Islet precursor cell (in vitro differentiated cells): ENCODE results near the gene ZFYVE28.

Experiments used
- DNase-seq: peaks from one replicate; pipeline ENCODE4 v3.0.0-alpha.2; 2018

The ZFYVE28 gene

GRCh38 chr4:2302387-2303119, 115.9 kb downstream of the ZFYVE28 start:
- DNase-seq = no peak

DNA sequence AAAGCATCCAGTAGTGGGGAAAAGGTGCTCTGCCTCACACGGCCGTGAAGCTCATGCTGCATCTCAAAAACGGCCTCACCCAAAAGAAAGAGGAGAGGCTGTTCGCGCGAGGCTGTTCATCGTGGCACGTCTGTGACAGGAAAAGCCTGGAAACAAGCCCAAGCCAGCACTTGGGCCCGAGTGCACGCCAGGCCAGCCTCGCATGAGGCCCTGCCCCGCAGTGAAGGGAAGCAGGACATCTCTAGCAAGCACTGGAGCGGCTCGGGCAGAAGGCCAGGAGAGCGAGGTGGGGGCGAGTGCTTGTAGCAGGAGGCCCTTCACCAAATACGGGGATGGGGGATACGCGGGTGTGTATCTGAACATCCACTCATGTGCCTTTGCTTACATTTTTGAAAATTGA, 116.6 kb downstream of the ZFYVE28 start:
- DNase-seq = no peak

DNA sequence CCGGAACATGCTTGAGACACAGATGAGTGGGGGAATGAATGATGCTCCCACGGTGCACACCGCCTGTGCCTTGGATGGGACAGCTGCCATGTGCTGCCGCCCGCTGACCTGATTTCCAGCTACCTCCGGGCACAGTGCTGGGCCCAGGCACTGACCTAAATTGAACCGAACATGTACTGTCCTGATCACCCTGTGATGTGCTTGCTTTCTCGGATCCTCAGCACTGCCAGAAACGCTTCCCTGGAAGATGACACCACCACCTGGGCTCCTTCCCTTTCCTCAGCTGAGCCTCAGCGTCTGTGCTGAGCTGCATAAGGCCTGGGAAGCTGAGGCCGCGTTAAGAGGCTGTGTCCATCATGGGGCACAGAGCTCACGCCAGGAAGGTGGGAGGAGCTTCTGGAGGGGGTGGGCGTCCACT, 117.2 kb downstream of the ZFYVE28 start:
- no peak for DNase-seq

- no peak for DNase-seq
Observed at GRCh38 chr4:2300431-2301224, 117.8 kb downstream of the ZFYVE28 start.

DNA sequence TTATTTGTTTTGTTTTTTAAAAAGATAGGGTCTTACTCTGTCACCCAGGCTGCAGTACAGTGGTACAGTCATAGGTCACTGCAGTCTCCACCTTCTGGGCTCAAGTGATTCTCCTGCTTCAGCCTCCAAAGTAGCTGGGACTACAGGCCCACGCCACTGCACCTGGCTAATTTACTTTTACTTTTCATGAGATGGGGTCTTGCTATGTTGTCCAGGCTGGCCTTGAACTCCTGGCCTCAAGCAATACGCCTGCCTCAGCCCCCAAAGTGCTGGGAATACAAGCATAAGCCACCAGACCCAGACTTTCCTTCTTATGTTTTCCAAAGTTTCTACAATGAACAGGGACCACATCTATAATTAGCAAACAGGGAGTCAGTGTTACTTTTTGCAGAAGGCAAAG, 118.7 kb downstream of the ZFYVE28 start:
- DNase-seq = no peak

DNA sequence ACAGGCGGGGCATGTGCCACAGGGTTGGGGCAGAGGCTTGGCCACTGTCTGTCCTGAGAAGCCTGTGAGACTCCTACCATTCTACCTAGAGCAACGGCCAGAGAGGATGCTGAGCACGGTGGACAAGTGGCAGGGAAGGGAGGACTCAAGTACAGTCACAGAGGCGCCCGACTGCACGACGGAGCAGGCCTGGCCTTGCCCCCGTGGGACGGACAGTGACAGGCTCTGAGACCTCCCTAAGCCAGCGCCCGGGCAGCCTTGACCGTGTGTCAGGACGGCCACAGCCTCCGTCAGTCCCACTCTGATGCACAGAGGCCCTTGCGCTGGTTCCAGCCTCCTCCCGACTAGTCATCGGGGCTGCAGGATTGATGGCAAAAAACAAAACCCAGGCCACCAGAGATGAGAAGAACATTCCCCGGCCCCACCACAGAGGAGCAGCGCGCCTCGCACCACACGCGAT, 119.9 kb downstream of the ZFYVE28 start:
- DNase-seq = no peak

GRCh38 chr4:2297606-2298531, 120.6 kb downstream of the ZFYVE28 start:
- no peak for DNase-seq

- no peak for DNase-seq
Observed at GRCh38 chr4:2296631-2297601, 121.5 kb downstream of the ZFYVE28 start.

GRCh38 chr4:2295900-2296442, 122.5 kb downstream of the ZFYVE28 start:
- no peak for DNase-seq

DNA sequence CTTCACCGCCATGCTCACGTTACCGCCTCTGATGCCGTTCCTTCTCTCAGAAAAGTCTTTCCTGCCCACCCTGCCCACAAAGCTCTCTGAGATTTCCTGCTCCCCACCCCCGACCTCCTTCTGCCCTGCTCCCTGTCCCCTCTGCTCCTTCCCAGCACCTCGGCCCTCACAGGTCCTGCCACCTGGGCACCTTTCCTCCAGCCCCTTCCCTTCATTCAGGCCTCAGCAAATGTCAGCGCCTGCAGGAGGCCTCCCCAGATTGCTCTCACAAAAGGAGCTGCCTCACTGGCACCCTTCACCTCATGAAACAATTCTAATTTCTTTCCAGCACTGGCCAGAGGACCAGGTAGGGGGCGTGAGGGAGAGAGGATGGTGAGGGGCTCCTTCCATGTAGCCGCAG, 122.9 kb downstream of the ZFYVE28 start:
- no peak for DNase-seq

DNA sequence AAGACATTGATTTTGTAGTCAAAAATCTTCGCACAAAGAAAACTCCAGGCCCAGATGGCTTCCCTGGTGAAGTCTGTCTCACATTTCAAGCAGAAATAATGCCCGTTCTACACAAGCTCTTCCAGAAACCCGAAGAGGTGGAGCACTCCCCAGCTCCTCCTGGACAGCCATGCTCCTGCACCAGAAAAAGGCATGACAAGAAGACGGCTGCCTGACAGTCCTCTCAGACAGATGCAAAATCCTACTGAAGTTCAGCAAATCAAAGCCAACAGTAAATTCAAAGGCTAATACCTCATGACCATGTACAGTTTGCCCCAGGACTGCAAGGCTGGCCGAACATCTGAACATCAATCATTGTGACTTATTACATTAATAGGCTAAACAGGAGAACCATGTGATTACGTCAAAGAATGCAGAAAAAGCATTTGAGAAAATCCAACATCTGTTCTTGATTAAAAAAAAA, 125.8 kb downstream of the ZFYVE28 start:
- DNase-seq = no peak

DNA sequence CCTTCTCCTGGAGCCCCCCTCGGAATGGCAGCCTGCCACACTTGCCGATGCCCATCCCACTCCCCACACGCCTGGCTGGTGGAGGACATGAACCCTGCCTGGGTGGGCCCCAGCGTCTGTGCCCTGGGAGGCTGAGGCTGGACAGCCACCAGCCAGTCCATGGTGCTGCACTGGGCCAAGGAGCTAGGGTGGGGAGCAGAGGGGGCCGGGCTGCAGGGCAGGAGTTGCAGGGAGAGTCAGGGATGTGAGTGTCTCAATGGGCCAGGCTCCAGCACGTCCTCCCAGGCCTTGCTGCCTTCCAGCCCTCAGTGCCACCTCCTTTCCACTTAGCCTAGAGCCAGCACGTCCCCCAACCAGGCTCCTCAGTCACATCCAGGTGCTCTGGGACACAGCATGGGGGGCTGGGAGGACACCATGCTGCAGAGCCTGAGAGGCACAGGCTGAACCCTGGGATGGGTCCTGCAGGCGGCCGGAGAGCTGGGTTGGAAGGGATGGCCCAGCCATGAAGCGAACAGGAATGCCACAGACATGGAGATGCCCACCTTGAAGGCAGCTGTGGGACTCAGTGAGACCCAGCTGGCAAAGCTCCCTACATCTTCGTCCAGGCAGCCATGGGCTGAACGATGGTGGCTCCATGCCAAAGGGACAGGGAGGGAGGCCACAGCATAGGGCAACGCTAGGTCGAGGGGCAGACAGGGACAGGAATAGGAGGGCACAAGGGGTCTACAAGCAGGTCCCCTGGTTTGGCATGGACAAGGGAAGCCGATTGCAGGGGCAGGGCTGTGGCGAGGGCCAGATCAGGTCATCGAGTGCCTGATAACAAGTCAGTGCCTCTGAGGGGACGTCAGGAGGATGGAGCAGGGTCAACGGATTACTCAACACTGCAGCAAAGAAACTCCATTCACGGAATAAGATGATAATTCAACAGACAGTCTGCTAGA, 126.5 kb downstream of the ZFYVE28 start:
- DNase-seq = no peak

DNA sequence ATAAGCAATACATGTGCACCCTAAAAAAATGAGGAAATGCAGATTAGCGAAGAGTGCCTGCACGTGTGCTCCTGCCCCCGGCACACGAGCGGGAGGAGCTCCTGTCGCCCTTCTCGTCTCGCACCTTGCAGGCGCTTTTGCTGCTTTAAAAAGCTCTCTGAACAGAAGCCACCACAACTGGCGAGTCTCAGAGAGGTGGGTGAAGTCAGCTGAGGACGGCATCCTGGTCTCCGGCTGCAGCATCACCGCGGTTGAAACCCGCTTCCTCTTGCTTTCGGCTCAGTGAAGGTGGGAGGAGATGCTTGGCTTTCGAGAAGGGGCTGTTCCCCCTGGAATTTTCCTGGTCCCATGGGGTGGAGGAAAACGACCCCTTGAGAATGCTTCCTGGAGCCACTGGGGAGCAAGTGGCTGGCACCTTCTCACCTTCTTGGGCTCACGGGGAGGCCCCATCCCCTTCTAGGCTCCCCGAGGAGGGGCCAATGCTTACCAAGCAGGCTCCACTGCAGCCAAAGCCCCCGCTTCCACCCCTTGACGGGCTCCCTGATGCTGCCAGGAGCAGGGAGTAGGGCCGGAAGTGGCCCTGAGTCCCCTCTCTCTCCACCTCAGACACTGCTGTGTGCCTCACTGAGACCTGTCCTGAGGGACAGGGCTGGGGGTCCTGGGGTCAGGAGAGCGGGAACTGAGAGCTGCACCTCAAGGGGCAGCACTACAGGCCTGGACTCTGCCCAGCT, 127.3 kb downstream of the ZFYVE28 start:
- no peak for DNase-seq

DNA sequence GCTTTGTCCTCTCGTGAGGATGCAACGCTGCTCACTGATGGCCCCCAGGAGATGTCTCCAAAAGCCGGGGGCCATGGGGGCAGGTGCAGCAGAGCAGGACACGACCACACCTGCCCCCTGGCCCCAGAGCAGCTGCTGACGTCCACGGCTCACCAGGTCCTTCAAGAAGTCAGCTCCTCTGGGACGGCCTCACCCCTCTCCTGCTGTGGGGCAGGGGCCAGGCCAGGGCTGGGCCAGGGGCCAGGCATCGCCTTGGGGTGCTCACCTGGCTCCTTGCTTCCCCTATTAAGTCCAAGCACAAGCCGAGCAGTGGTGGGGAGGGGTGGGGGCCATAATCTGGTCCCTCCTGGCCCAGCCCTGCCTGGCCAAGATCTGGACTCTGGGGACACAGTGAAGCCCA, 128.0 kb downstream of the ZFYVE28 start:
- no peak for DNase-seq

GRCh38 chr4:2289955-2290333, 128.5 kb downstream of the ZFYVE28 start:
- no peak for DNase-seq

- no peak for DNase-seq
Observed at GRCh38 chr4:2289311-2289954, 129.0 kb downstream of the ZFYVE28 start.

DNA sequence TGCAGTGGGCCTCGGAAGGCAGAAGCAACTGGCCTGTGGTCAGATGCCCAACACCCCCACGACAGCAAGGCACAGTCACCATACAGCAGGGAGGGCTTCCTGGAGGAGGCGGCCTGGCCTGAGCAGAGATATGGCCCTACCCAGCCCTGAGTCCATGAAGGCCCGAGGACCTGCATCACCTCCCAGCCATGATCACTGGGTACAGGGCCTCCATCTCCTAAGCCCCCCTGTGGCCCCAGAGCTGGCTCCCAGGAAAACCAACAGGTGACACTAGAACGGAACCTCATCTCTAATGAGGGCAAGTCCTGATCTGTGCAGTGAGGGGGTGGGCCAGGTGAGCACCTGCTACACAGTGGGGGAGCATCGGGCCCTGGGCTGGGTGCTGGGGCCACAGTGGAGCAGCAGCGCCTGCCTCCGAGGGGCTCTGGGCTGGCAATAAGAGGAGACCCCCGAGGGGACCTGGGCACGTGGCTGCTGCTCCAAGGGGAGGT, 130.3 kb downstream of the ZFYVE28 start:
- DNase-seq = no peak

GRCh38 chr4:2287594-2287915, 130.9 kb downstream of the ZFYVE28 start:
- no peak for DNase-seq
